ENCODE data around the gene CACFD1. TPM values are rescaled to one million over a fixed set of nuclear protein-coding genes. Genes with fewer than 3 reads are reported as not detected.
"Not testable (repeated sequence)": the region's sequence is repeated elsewhere in the genome, so short reads cannot be mapped to it uniquely, and the experiment has no call there.

Gene CACFD1
- polyA plus RNA-seq, 1 donor from 2014 or later: 75.4 TPM

DNA sequence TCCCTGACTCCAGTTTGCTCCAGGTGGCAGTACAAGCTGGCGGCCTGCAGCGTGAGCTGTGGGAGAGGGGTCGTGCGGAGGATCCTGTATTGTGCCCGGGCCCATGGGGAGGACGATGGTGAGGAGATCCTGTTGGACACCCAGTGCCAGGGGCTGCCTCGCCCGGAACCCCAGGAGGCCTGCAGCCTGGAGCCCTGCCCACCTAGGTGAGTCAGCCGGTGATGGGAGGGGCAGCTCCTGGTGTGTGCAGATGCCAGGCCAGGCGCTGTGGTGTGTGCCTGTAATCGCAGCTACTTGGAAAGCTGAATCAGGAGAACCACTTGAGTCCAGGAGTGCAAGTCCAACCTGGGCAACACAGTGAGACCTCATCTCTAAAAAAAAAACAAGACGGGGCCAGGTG, 10.0 kb upstream of the CACFD1 start:
- H3F3A ChIP-seq (ENCODE audit: insufficient read depth, low read length, poor library complexity, severe bottlenecking): no peaks in the 10 kb centered on the region
- H3K9ac ChIP-seq (ENCODE audit: low read length): no peak overlapping the region
- no peaks in the 10 kb centered on the region for H4K20me1 ChIP-seq (ENCODE audit: insufficient read depth)
- H3K27ac ChIP-seq (ENCODE audit: low read length): no peak overlapping the region
- no peaks in the 10 kb centered on the region for H3K9me3 ChIP-seq (ENCODE audit: low read length)
- H3K4me3 ChIP-seq (ENCODE audit: low read length): no peak overlapping the region
- no peaks in the 10 kb centered on the region for H3K9me2 ChIP-seq (ENCODE audit: insufficient read depth, low read length)
- no peak overlapping the region for H2AFZ ChIP-seq (ENCODE audit: low read depth, low read length)
- TF ChIP-seq SMC3 (conservative IDR thresholded peaks at IDR 0.05; ENCODE audit: poor library complexity) (no peak), CTCF (IDR thresholded peaks at IDR 0.05; ENCODE audit: poor library complexity, severe bottlenecking) (no peak), EP300 (conservative IDR thresholded peaks at IDR 0.05; ENCODE audit: poor library complexity, severe bottlenecking) (no peak), TAF1 (IDR thresholded peaks at IDR 0.05; ENCODE audit: low read depth) (no peak), EZH2 (IDR thresholded peaks at IDR 0.05; ENCODE audit: borderline replicate concordance, insufficient read depth, low read length, poor library complexity, severe bottlenecking) (no peak), RAD21 (conservative IDR thresholded peaks at IDR 0.05) (no peak), POLR2AphosphoS5 (IDR thresholded peaks at IDR 0.05) (no peak), MXI1 (conservative IDR thresholded peaks at IDR 0.05; ENCODE audit: poor library complexity, severe bottlenecking) (no peak)
- TF ChIP-seq, protein P1, sequence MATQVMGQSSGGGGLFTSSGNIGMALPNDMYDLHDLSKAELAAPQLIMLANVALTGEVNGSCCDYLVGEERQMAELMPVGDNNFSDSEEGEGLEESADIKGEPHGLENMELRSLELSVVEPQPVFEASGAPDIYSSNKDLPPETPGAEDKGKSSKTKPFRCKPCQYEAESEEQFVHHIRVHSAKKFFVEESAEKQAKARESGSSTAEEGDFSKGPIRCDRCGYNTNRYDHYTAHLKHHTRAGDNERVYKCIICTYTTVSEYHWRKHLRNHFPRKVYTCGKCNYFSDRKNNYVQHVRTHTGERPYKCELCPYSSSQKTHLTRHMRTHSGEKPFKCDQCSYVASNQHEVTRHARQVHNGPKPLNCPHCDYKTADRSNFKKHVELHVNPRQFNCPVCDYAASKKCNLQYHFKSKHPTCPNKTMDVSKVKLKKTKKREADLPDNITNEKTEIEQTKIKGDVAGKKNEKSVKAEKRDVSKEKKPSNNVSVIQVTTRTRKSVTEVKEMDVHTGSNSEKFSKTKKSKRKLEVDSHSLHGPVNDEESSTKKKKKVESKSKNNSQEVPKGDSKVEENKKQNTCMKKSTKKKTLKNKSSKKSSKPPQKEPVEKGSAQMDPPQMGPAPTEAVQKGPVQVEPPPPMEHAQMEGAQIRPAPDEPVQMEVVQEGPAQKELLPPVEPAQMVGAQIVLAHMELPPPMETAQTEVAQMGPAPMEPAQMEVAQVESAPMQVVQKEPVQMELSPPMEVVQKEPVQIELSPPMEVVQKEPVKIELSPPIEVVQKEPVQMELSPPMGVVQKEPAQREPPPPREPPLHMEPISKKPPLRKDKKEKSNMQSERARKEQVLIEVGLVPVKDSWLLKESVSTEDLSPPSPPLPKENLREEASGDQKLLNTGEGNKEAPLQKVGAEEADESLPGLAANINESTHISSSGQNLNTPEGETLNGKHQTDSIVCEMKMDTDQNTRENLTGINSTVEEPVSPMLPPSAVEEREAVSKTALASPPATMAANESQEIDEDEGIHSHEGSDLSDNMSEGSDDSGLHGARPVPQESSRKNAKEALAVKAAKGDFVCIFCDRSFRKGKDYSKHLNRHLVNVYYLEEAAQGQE (IDR thresholded peaks at IDR 0.05; ENCODE audit: borderline replicate concordance): no peak
- no peak overlapping the region for H3K4me2 ChIP-seq (ENCODE audit: low read length)
- H3K79me2 ChIP-seq (replicated peaks; ENCODE audit: insufficient read depth, low read length): no peaks in the 10 kb centered on the region
- no peaks in the 10 kb centered on the region for H3K27me3 ChIP-seq (ENCODE audit: insufficient read depth, low read depth, low read length)
- no peaks in the 10 kb centered on the region for H3K36me3 ChIP-seq (ENCODE audit: insufficient read depth, low read length)

GRCh38 chr9:133451865-133452264, 7.9 kb upstream of the CACFD1 start:
- not testable (repeated sequence) for H3F3A ChIP-seq (ENCODE audit: insufficient read depth, low read length, poor library complexity, severe bottlenecking); H3K4me3 ChIP-seq (ENCODE audit: low read length); H4K20me1 ChIP-seq (ENCODE audit: insufficient read depth); H3K4me2 ChIP-seq (ENCODE audit: low read length); H2AFZ ChIP-seq (ENCODE audit: low read depth, low read length); H3K9ac ChIP-seq (ENCODE audit: low read length); H3K9me3 ChIP-seq (ENCODE audit: low read length); H3K79me2 ChIP-seq (replicated peaks; ENCODE audit: insufficient read depth, low read length); H3K36me3 ChIP-seq (ENCODE audit: insufficient read depth, low read length); H3K27ac ChIP-seq (ENCODE audit: low read length); H3K9me2 ChIP-seq (ENCODE audit: insufficient read depth, low read length); H3K27me3 ChIP-seq (ENCODE audit: insufficient read depth, low read depth, low read length)

DNA sequence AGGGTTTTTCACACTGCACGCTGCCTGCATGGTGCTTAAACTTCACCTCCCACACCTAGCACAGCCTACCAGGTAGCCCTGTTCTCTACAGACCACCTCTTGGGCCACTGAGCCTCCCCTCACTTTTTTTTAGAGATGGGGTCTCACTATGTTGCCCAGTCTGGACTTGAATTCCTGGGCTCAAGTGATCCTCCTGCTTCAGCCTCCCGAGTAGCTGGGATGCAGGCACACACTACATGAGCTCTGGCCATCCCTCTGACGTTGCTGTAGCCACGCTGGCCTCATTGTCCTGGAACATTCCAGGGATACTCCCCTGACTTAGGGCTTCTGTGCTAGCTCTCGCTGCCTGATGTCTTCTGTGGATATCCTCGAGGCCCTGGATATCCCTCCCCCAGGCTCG, 7.2 kb upstream of the CACFD1 start:
- Histone ChIP-seq H3K36me3 (ENCODE audit: insufficient read depth, low read length) (no peaks in the 10 kb centered on the region), H4K20me1 (ENCODE audit: insufficient read depth) (no peaks in the 10 kb centered on the region), H3F3A (ENCODE audit: insufficient read depth, low read length, poor library complexity, severe bottlenecking) (no peaks in the 10 kb centered on the region), H3K4me2 (ENCODE audit: low read length) (no peak overlapping the region), H2AFZ (ENCODE audit: low read depth, low read length) (no peak overlapping the region), H3K4me3 (ENCODE audit: low read length) (no peak overlapping the region), H3K9me2 (ENCODE audit: insufficient read depth, low read length) (no peaks in the 10 kb centered on the region), H3K27ac (ENCODE audit: low read length) (no peak overlapping the region), H3K9me3 (ENCODE audit: low read length) (no peaks in the 10 kb centered on the region), H3K27me3 (ENCODE audit: insufficient read depth, low read depth, low read length) (no peaks in the 10 kb centered on the region), H3K79me2 (replicated peaks; ENCODE audit: insufficient read depth, low read length) (no peaks in the 10 kb centered on the region), H3K9ac (ENCODE audit: low read length) (no peak overlapping the region)
- TF ChIP-seq POLR2AphosphoS5 (IDR thresholded peaks at IDR 0.05) (no peak), RAD21 (conservative IDR thresholded peaks at IDR 0.05) (no peak), MXI1 (conservative IDR thresholded peaks at IDR 0.05; ENCODE audit: poor library complexity, severe bottlenecking) (no peak), TAF1 (IDR thresholded peaks at IDR 0.05; ENCODE audit: low read depth) (no peak), EP300 (conservative IDR thresholded peaks at IDR 0.05; ENCODE audit: poor library complexity, severe bottlenecking) (no peak), SMC3 (conservative IDR thresholded peaks at IDR 0.05; ENCODE audit: poor library complexity) (no peak), EZH2 (IDR thresholded peaks at IDR 0.05; ENCODE audit: borderline replicate concordance, insufficient read depth, low read length, poor library complexity, severe bottlenecking) (no peak), CTCF (IDR thresholded peaks at IDR 0.05; ENCODE audit: poor library complexity, severe bottlenecking) (no peak)
- TF ChIP-seq, protein P1 (IDR thresholded peaks at IDR 0.05; ENCODE audit: borderline replicate concordance): no peak
